ENCODE measurements around the gene DNAH12. TPM values are rescaled to one million over a fixed set of nuclear protein-coding genes. Genes with fewer than 3 reads are reported as not detected.

The DNAH12 gene
- total RNA-seq, 1 experiment from 2014 or later, result not detected

DNA sequence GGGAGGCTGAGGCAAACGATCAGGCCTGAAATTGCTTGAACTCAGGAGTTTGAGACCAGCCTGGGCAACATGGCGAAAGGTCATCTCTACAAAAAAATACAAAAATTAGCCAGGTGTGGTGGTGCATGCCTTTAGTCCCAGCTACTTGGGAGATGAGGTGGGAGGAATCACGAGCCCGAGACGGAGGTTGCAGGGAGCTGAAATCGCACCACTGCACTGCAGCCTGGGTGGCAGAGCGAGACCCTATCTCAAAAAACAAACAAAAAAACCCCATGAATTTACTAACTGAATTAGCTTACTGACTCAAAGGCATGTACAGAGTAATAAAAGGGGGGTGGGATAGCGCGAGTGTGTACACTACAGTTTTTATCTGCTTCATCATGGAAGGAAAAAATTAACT is 33.7 kb upstream of the DNAH12 start (continued):
- TF ChIP-seq NFATC4 (CRISPR knock-in tag; IDR thresholded peaks at IDR 0.05) (no peak), ZNF416 (CRISPR knock-in tag; IDR thresholded peaks at IDR 0.05) (no peak), ZNF138 (CRISPR knock-in tag; conservative IDR thresholded peaks at IDR 0.05) (no peak), NR3C1 (CRISPR knock-in tag; conservative IDR thresholded peaks at IDR 0.05; ENCODE audit: low read depth) (no peak), NR2C2 (CRISPR knock-in tag; IDR thresholded peaks at IDR 0.05) (no peak), TEAD4 (CRISPR knock-in tag; IDR thresholded peaks at IDR 0.05) (no peak)
- TF ChIP-seq, protein P1, sequence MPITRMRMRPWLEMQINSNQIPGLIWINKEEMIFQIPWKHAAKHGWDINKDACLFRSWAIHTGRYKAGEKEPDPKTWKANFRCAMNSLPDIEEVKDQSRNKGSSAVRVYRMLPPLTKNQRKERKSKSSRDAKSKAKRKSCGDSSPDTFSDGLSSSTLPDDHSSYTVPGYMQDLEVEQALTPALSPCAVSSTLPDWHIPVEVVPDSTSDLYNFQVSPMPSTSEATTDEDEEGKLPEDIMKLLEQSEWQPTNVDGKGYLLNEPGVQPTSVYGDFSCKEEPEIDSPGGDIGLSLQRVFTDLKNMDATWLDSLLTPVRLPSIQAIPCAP (CRISPR knock-in tag; IDR thresholded peaks at IDR 0.05), result no peak
- TF ChIP-seq, protein P2, sequence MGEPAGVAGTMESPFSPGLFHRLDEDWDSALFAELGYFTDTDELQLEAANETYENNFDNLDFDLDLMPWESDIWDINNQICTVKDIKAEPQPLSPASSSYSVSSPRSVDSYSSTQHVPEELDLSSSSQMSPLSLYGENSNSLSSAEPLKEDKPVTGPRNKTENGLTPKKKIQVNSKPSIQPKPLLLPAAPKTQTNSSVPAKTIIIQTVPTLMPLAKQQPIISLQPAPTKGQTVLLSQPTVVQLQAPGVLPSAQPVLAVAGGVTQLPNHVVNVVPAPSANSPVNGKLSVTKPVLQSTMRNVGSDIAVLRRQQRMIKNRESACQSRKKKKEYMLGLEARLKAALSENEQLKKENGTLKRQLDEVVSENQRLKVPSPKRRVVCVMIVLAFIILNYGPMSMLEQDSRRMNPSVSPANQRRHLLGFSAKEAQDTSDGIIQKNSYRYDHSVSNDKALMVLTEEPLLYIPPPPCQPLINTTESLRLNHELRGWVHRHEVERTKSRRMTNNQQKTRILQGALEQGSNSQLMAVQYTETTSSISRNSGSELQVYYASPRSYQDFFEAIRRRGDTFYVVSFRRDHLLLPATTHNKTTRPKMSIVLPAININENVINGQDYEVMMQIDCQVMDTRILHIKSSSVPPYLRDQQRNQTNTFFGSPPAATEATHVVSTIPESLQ (CRISPR knock-in tag; IDR thresholded peaks at IDR 0.05), result no peak

DNA sequence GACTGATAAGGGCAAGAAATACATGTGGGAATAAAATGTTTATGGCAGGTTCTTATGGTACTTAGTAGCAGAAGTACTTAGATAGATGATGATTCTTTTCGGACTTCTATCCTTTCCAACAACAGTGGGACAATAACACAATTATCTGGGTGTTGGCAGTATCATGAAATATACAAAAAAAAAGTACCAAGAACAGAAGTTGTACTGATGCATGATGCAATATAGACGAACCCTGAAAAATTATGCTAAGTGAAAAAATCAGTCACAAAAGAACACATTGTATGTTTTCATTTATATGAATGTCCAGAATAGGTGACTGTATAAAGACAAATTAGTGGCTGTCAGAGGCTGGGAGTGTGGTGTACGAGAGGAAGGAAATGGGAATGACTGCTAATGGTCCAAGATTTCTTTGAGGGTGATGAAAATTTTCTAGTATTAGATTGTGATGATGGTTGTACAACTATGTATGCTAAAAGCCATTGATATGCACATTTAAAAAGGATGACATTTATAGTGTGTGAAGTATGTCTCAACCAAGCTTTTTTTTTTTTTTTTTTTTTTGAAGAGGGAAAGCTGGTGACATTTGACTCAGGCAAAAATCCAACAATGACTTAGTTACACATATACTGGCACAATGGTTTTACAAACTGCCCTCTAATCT is 32.0 kb upstream of the DNAH12 start:
- ATAC-seq, result no peak
- no peak for DNase-seq (ENCODE audit: low spot score)

DNA sequence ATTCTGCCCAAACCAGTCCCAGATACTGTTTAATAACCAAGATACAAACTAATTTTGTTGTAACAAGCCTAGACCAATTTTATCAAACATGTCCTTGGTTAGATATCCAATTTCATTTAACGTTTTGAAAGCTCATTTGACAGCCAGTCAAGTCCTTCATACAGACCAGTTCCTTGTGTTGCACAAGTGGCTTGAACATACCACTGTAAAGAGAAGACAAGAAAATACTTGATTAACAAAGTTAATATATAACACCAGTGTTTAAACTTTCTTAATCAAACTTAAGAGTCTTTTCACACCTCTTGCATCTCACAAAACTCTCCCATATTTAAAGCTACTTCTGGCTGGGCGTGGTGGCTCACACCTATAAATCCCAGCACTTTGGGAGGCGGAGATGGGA is 28.0 kb upstream of the DNAH12 start:
- Mint-ChIP-seq H3K27ac (no peak overlapping the region), H3K27me3 (ENCODE audit: low read depth) (no peaks in the 10 kb centered on the region), H3K36me3 (peaks cover 52% of the 10 kb centered on the region), H3K4me3 (no peak overlapping the region), H3K9me3 (no peaks in the 10 kb centered on the region), H3K4me1 (no peaks in the 10 kb centered on the region)
- TF ChIP-seq, protein P3, sequence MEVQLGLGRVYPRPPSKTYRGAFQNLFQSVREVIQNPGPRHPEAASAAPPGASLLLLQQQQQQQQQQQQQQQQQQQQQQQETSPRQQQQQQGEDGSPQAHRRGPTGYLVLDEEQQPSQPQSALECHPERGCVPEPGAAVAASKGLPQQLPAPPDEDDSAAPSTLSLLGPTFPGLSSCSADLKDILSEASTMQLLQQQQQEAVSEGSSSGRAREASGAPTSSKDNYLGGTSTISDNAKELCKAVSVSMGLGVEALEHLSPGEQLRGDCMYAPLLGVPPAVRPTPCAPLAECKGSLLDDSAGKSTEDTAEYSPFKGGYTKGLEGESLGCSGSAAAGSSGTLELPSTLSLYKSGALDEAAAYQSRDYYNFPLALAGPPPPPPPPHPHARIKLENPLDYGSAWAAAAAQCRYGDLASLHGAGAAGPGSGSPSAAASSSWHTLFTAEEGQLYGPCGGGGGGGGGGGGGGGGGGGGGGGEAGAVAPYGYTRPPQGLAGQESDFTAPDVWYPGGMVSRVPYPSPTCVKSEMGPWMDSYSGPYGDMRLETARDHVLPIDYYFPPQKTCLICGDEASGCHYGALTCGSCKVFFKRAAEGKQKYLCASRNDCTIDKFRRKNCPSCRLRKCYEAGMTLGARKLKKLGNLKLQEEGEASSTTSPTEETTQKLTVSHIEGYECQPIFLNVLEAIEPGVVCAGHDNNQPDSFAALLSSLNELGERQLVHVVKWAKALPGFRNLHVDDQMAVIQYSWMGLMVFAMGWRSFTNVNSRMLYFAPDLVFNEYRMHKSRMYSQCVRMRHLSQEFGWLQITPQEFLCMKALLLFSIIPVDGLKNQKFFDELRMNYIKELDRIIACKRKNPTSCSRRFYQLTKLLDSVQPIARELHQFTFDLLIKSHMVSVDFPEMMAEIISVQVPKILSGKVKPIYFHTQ (CRISPR knock-in tag; IDR thresholded peaks at IDR 0.05), result no peak
- DNase-seq (ENCODE audit: low spot score), result no peak
- POLR2A ChIA-PET, result no interaction called here
- CTCF ChIA-PET, result no interaction called here
- ATAC-seq, result no peak

More for the DNA sequence above, 32.0 kb upstream of the DNAH12 start:
- no peaks in the 10 kb centered on the region for H3K27me3 Mint-ChIP-seq (ENCODE audit: low read depth)
- TF ChIP-seq SOX15 (CRISPR knock-in tag; IDR thresholded peaks at IDR 0.05) (no peak), JUN (CRISPR knock-in tag; IDR thresholded peaks at IDR 0.05) (no peak), TEAD1 (CRISPR knock-in tag; IDR thresholded peaks at IDR 0.05) (no peak), ZNF232 (CRISPR knock-in tag; IDR thresholded peaks at IDR 0.05) (no peak), EMX1 (CRISPR knock-in tag; IDR thresholded peaks at IDR 0.05) (no peak), PRRX2 (CRISPR knock-in tag; IDR thresholded peaks at IDR 0.05) (no peak), CREB1 (CRISPR knock-in tag; IDR thresholded peaks at IDR 0.05) (no peak)
- TF ChIP-seq, protein P4, sequence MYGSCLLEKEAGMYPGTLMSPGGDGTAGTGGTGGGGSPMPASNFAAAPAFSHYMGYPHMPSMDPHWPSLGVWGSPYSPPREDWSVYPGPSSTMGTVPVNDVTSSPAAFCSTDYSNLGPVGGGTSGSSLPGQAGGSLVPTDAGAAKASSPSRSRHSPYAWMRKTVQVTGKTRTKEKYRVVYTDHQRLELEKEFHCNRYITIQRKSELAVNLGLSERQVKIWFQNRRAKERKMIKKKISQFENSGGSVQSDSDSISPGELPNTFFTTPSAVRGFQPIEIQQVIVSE (CRISPR knock-in tag; IDR thresholded peaks at IDR 0.05; ENCODE audit: borderline replicate concordance), result no peak
- TF ChIP-seq, protein P5, sequence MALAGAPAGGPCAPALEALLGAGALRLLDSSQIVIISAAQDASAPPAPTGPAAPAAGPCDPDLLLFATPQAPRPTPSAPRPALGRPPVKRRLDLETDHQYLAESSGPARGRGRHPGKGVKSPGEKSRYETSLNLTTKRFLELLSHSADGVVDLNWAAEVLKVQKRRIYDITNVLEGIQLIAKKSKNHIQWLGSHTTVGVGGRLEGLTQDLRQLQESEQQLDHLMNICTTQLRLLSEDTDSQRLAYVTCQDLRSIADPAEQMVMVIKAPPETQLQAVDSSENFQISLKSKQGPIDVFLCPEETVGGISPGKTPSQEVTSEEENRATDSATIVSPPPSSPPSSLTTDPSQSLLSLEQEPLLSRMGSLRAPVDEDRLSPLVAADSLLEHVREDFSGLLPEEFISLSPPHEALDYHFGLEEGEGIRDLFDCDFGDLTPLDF (CRISPR knock-in tag; IDR thresholded peaks at IDR 0.05), result no peak
- TF ChIP-seq, protein P6, sequence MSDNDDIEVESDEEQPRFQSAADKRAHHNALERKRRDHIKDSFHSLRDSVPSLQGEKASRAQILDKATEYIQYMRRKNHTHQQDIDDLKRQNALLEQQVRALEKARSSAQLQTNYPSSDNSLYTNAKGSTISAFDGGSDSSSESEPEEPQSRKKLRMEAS (CRISPR knock-in tag; IDR thresholded peaks at IDR 0.05), result no peak
- no peak overlapping the region for H3K4me3 Mint-ChIP-seq
- no peaks in the 10 kb centered on the region for H3K4me1 Mint-ChIP-seq
- ChIA-PET CTCF (no interaction called here), POLR2A (no interaction called here)
- peaks cover 74% of the 10 kb centered on the region for H3K36me3 Mint-ChIP-seq
- H3K27ac Mint-ChIP-seq, result no peak overlapping the region
- no peaks in the 10 kb centered on the region for H3K9me3 Mint-ChIP-seq
